Muscle layer of colon (tissue), 2 donors: ENCODE results near the gene SERPINA6.
"Not testable (repeated sequence)": the region's sequence is repeated elsewhere in the genome, so short reads cannot be mapped to it uniquely, and the experiment has no call there.

Experiments
- H3K27ac ChIP-seq: one replicate; pipeline ENCODE4 v1.7.0; 2013; ENCODE audit warnings: low read depth, mild to moderate bottlenecking, low read length, moderate library complexity
- H3K27me3 ChIP-seq, 2 donors: one replicate each; pipeline ENCODE4 v1.7.0; 2013; ENCODE audit warnings: low read length in 2 of 2, mild to moderate bottlenecking in 2 of 2; ENCODE audit not compliant: insufficient read depth in 2 of 2, control insufficient read depth in 1 of 2
- H3K36me3 ChIP-seq: one replicate; pipeline ENCODE4 v1.7.0; 2013; ENCODE audit warnings: mild to moderate bottlenecking, low read length; ENCODE audit not compliant: insufficient read depth
- H3K4me1 ChIP-seq: one replicate; pipeline ENCODE4 v1.7.0; 2013; ENCODE audit warnings: mild to moderate bottlenecking, low read length; ENCODE audit not compliant: insufficient read depth
- H3K4me3 ChIP-seq, 2 donors: one replicate each; pipeline ENCODE4 v1.7.0; 2013; ENCODE audit warnings: low read length in 2 of 2, low read depth in 1 of 2, mild to moderate bottlenecking in 1 of 2, moderate library complexity in 1 of 2
- H3K9ac ChIP-seq: one replicate; pipeline ENCODE4 v1.7.0; 2013; ENCODE audit warnings: low read length
- H3K9me3 ChIP-seq: one replicate; pipeline ENCODE4 v1.7.0; 2013; ENCODE audit warnings: mild to moderate bottlenecking, low read length
- donor health status: abdominal sarcoma.
- donor health status: Adenocarcinoma of cecum.

Gene SERPINA6

GRCh38 chr14:94364037-94364436, 40.9 kb upstream of the SERPINA6 start:
- no peaks in the 10 kb centered on the region for H3K27me3 ChIP-seq
- no peak overlapping the region for H3K27ac ChIP-seq
- H3K4me1 ChIP-seq: no peaks in the 10 kb centered on the region
- H3K36me3 ChIP-seq: no peaks in the 10 kb centered on the region
- no peak overlapping the region for H3K9ac ChIP-seq
- H3K9me3 ChIP-seq: no peaks in the 10 kb centered on the region
- H3K4me3 ChIP-seq: no peak overlapping the region

- Histone ChIP-seq H3K4me1 (no peaks in the 10 kb centered on the region), H3K9me3 (no peaks in the 10 kb centered on the region), H3K27me3 (no peaks in the 10 kb centered on the region), H3K27ac (no peak overlapping the region), H3K36me3 (no peaks in the 10 kb centered on the region), H3K9ac (no peak overlapping the region), H3K4me3 (no peak overlapping the region)
These were observed 40.1 kb upstream of the SERPINA6 start for GRCh38 chr14:94363151-94363624.

- Histone ChIP-seq H3K4me1 (no peaks in the 10 kb centered on the region), H3K4me3 (no peak overlapping the region), H3K9ac (no peak overlapping the region), H3K9me3 (no peaks in the 10 kb centered on the region), H3K36me3 (no peaks in the 10 kb centered on the region), H3K27me3 (no peaks in the 10 kb centered on the region), H3K27ac (no peak overlapping the region)
These were observed 39.5 kb upstream of the SERPINA6 start for GRCh38 chr14:94362614-94363133.

GRCh38 chr14:94361682-94362081, 38.5 kb upstream of the SERPINA6 start:
- H3K36me3 ChIP-seq: no peaks in the 10 kb centered on the region
- no peaks in the 10 kb centered on the region for H3K4me1 ChIP-seq
- no peaks in the 10 kb centered on the region for H3K27me3 ChIP-seq
- no peak overlapping the region for H3K9ac ChIP-seq
- no peak overlapping the region for H3K4me3 ChIP-seq
- H3K9me3 ChIP-seq: no peaks in the 10 kb centered on the region
- no peak overlapping the region for H3K27ac ChIP-seq

- H3K27ac ChIP-seq: no peak overlapping the region
- no peaks in the 10 kb centered on the region for H3K36me3 ChIP-seq
- H3K4me1 ChIP-seq: no peaks in the 10 kb centered on the region
- no peaks in the 10 kb centered on the region for H3K9me3 ChIP-seq
- H3K27me3 ChIP-seq: no peaks in the 10 kb centered on the region
- H3K4me3 ChIP-seq: no peak overlapping the region
- H3K9ac ChIP-seq: no peak overlapping the region
These were observed 37.9 kb upstream of the SERPINA6 start for GRCh38 chr14:94360945-94361565.

DNA sequence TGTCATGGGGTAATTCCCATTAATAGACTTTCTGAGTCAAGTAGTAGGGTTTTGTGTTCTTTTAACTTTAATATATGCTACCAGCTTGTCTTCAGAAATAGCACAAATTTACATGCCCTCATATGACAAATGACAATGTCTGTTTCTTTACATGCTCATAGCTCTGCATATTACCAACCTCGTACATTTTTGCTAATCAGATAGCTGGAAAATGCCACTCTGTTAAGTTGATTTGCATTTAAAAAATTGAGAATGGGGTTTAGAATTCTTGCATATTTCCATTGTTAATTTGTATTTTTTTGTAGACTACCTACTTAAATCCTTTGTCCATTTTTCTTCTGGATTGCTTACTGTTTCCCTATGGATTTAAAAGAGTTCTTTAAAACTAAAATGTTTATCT, 34.0 kb upstream of the SERPINA6 start:
- H3K27ac ChIP-seq: no peak overlapping the region
- no peaks in the 10 kb centered on the region for H3K9me3 ChIP-seq
- no peaks in the 10 kb centered on the region for H3K27me3 ChIP-seq
- H3K36me3 ChIP-seq: no peaks in the 10 kb centered on the region
- no peak overlapping the region for H3K9ac ChIP-seq
- H3K4me1 ChIP-seq: no peaks in the 10 kb centered on the region
- H3K4me3 ChIP-seq: no peak overlapping the region

- Histone ChIP-seq H3K9me3 (no peaks in the 10 kb centered on the region), H3K36me3 (no peaks in the 10 kb centered on the region), H3K27me3 (no peaks in the 10 kb centered on the region), H3K4me3 (no peak overlapping the region), H3K27ac (no peak overlapping the region), H3K9ac (no peak overlapping the region), H3K4me1 (no peaks in the 10 kb centered on the region)
These were observed 33.4 kb upstream of the SERPINA6 start for GRCh38 chr14:94356379-94357056.

GRCh38 chr14:94355191-94355794, 32.2 kb upstream of the SERPINA6 start:
- Histone ChIP-seq H3K9me3 (no peaks in the 10 kb centered on the region), H3K9ac (no peak overlapping the region), H3K27me3 (no peaks in the 10 kb centered on the region), H3K36me3 (no peaks in the 10 kb centered on the region), H3K27ac (no peak overlapping the region), H3K4me1 (no peaks in the 10 kb centered on the region), H3K4me3 (no peak overlapping the region)

- no peak overlapping the region for H3K27ac ChIP-seq
- no peaks in the 10 kb centered on the region for H3K9me3 ChIP-seq
- no peak overlapping the region for H3K9ac ChIP-seq
- no peaks in the 10 kb centered on the region for H3K4me1 ChIP-seq
- no peaks in the 10 kb centered on the region for H3K36me3 ChIP-seq
- no peaks in the 10 kb centered on the region for H3K27me3 ChIP-seq
- no peak overlapping the region for H3K4me3 ChIP-seq
These were observed 31.6 kb upstream of the SERPINA6 start for GRCh38 chr14:94354638-94355185.

- not testable (repeated sequence) for H3K4me3 ChIP-seq, H3K4me1 ChIP-seq, H3K27ac ChIP-seq, H3K9me3 ChIP-seq, H3K27me3 ChIP-seq, H3K9ac ChIP-seq, H3K36me3 ChIP-seq
These were observed 31.1 kb upstream of the SERPINA6 start for GRCh38 chr14:94354190-94354589.

DNA sequence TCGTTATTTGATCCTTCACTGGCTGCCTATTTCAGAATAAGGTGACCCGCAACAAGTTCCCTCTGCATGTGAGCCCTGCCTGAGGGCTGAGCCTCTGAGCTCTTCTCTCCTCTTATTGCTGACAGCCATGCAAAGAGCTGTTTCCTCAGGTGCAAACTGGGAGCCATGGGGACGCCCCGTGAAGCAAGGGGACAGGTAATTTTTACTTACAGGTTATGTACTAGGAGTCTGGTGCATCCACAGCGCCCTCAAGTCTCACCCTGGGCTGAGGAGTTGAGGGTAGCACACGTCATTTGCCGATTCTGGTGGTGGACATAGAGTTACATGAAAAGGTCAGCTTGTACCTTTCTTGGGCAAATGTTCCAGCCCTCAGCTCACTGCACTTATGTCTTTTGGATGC, 26.1 kb upstream of the SERPINA6 start:
- no peak overlapping the region for H3K9ac ChIP-seq
- H3K4me3 ChIP-seq: no peak overlapping the region
- H3K9me3 ChIP-seq: no peaks in the 10 kb centered on the region
- H3K27ac ChIP-seq: no peak overlapping the region
- no peaks in the 10 kb centered on the region for H3K4me1 ChIP-seq
- no peaks in the 10 kb centered on the region for H3K27me3 ChIP-seq
- H3K36me3 ChIP-seq: no peaks in the 10 kb centered on the region
